Lower leg skin (tissue), 4 donors: Measurements from ENCODE around the gene CGB8. TPM values are rescaled to one million over a fixed set of nuclear protein-coding genes. Genes with fewer than 3 reads are reported as not detected.

ENCODE experiments used
- DNase-seq, 2 donors: peaks; one replicate each; pipeline ENCODE4 v3.0.0-alpha.2; 2019; ENCODE audit warnings: low spot score in 2 of 2
- H3K4me3 ChIP-seq: fragments of 200-600 bp; sonication (generic); 2 replicates; pipeline ENCODE4 v1.5.1; 2017; ENCODE audit warnings: mild to moderate bottlenecking, low read depth; ENCODE audit not compliant: poor library complexity, severe bottlenecking
- CTCF ChIP-seq, 3 donors: fragments of 450-650 bp; IDR thresholded peaks; one replicate each; pipeline ENCODE4 v1.5.1; 2016; ENCODE audit warnings: antibody characterized with exemption in 3 of 3, mild to moderate bottlenecking in 3 of 3, moderate library complexity in 2 of 3
- POLR2A ChIP-seq, 2 donors: fragments of 450-650 bp; IDR thresholded peaks; one replicate each; pipeline ENCODE4 v1.6.1; 2016 to 2017; ENCODE audit warnings: antibody characterized with exemption in 2 of 2, mild to moderate bottlenecking in 1 of 2, moderate library complexity in 1 of 2
- WGBS, 2 donors: methylation state at CpG; one replicate each; pipeline ENCODE4 v1.1.5; 2018; 5-methylcytosine and 5-hydroxymethylcytosine counted together
- intact Hi-C: fragments of 100-400 bp; cut with DNase I; formaldehyde crosslinking; loops from one replicate; pipeline ENCODE4 v1.15.0; 2023; ENCODE audit warnings: low total_unique reads
- total RNA-seq, 4 donors: library from RNA; depleted of rRNA; stranded (reverse); fragments of >200 nt; gene quantifications; one replicate each; pipeline ENCODE4 v1.1.0, GENCODE V29; 2016

CGB8 gene
- total RNA-seq, 4 donors from 2014 or later = not detected

DNA sequence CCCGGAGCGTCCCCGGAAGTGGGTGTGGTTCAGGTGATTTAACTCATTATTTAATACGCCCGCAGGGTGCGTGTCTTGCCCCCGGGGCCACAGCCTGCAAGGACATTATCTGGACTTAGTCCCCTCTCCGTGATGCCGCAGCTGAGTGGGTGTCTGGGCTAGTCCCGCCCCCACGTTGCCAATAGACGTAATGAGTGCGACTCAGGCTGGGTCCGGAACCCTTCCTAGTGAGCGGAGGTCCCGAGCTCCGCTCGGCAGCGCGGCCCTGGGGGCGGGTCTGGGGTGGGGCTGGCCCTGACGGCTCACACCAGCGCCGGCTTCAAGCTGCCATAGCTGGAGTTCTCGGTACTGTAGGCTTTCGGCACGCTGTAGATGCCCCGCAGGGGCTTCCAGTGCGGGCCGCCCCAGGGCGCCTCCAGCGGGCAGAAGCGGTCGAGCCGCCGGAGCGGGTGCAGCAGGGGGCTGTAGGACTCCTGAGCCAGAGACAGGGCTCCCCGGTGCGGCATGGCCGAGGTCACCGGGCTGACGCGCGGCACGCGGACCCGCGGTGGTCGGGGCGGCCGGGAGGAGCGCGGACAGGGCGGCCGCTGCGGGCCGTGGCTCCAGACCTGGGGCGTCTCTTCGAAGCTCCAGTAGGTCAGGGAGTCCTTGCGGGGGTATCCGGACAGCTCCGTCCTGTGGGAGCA is 31.1 kb downstream of the CGB8 start:
- peak overlapping the region; percentile 3 for H3K4me3 ChIP-seq
- DNase-seq = no peak
- no peak for TF ChIP-seq POLR2A (IDR thresholded peaks at IDR 0.05)
- TF ChIP-seq CTCF (IDR thresholded peaks at IDR 0.05) = no peak
- WGBS, 2 donors = 0 to 1% methylated on average over 4 to 41 of the region's 62 CpGs
- intact Hi-C loops = no loop called here

- TF ChIP-seq CTCF (IDR thresholded peaks at IDR 0.05) (no peak), POLR2A (IDR thresholded peaks at IDR 0.05) (no peak)
- intact Hi-C loops = no loop called here
- H3K4me3 ChIP-seq = peak within 1 kb of the TSS; percentile 3
- no peak for DNase-seq
- WGBS, 2 donors = 71 to 88% methylated on average over 14 to 17 of the region's 17 CpGs
Observed at GRCh38 chr19:49017041-49017665, 31.8 kb downstream of the CGB8 start, which contains the start of gene LHB. LHB (minus strand) TSS chr19:49017091; CDS start chr19:49017081, 10 bp downstream.

DNA sequence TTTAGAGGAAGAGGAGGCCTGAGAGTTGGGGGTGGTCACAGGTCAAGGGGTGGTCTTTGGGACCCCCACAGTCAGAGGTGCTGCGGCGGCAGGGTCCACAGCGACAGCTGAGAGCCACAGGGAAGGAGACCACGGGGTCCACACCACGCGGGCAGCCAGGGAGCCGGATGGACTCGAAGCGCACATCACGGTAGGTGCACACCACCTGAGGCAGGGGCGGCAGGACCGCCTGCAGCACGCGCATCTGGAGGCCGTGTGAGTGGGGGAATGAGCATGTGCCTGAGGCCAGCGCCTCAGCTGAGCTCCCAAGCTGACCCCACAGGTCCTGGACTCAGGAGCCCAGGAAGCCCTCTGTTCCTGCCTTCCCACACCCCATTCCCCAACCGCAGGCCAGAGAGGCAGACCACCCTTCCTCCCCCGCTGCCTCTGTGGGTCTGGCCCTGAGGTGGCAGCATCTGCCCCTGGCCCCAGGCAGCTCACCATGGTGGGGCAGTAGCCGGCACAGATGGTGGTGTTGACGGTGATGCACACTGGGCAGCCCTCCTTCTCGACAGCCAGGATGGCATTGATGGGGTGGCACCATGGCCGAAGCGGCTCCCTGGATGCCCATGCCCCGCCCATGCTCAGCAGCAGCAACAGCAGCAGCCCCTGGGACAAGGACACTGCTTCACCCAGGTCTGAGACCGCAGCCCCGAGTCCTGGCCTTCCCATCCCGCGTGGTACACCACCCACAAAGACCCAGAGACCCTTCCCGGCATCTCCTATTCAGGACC is 32.7 kb downstream of the CGB8 start:
- intact Hi-C loops = no loop called here
- TF ChIP-seq POLR2A (IDR thresholded peaks at IDR 0.05) (no peak), CTCF (IDR thresholded peaks at IDR 0.05) (no peak)
- WGBS, 2 donors = 85 to 88% methylated on average over 8 to 17 of the region's 29 CpGs
- DNase-seq = no peak
- H3K4me3 ChIP-seq = no peak overlapping the region

- WGBS, 2 donors = 93 to 94% methylated on average over 18 of the region's 18 CpGs
- no peak overlapping the region for H3K4me3 ChIP-seq
- intact Hi-C loops = no loop called here
- DNase-seq = no peak
- TF ChIP-seq POLR2A (IDR thresholded peaks at IDR 0.05) = no peak
- no peak for TF ChIP-seq CTCF (IDR thresholded peaks at IDR 0.05)
Observed at GRCh38 chr19:49014870-49015255, 34.0 kb downstream of the CGB8 start.

GRCh38 chr19:49014123-49014869 is 34.6 kb downstream of the CGB8 start:
- H3K4me3 ChIP-seq = no peak overlapping the region
- intact Hi-C loops = no loop called here
- DNase-seq = no peak
- TF ChIP-seq POLR2A (IDR thresholded peaks at IDR 0.05) (no peak), CTCF (IDR thresholded peaks at IDR 0.05) (no peak)
- WGBS, 2 donors = 89 to 91% methylated on average over 28 to 32 of the region's 32 CpGs
